ENCODE measurements around the gene RALGPS1.
A peak's percentile ranks its signal among the peaks of the same experiment; 100 is the strongest.

RALGPS1 gene

DNA sequence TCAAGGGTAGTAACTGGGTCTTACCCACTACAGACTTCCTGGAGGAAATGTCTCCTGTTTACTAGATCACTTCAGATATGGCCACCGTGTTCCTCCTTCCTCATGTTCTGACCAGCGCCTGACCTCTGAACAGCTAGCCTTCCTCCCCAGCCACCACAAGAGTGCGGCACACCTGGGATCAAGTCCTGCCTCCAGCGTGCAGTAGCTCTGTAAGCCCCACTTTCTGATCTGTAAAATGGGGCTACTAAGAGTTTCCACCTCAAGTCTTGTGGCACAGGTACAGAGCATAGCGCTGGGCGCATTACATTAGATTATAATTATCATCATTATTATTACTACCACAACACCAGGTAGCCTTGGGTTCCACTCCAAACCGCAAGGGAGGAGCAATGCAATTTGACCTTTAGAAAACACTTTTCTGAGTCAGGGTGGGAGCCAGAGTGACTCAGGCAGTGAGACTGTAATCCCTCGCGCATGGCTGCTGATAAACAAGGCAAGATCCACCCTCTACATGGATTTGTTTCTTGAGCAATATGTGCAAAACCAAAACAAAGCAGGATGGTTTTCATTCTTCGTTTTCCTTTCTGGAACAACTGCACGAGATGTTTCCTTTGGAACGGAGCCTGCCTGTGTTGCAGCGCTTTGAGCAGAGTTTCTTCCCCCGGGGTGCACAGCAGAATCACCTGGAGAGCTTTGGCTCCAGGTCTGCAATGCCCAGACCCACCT lies 272.8 kb downstream of the RALGPS1 start:
- peak; percentile 99 for DNase-seq (ENCODE audit: low read depth)

DNA sequence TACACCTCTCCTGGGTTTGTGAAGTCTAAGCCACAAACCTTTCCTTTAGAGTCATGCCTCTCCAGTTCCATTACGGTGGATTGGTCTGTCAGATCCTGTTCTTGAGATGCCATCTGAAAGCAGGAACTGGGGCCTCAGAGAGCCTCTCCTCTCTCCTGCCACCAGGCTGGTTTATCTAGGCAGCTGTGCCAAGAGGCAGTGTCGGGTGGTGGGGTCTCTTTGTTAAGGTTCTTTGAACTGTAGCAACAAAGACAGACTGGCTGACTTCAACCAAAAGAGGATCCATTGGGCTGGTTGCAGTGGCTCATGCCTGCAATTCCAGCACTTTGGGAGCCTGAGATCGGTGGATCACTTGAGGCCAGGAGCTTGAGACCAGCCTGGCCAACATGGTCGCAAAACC lies 273.8 kb downstream of the RALGPS1 start:
- no peak for DNase-seq (ENCODE audit: low read depth)

DNA sequence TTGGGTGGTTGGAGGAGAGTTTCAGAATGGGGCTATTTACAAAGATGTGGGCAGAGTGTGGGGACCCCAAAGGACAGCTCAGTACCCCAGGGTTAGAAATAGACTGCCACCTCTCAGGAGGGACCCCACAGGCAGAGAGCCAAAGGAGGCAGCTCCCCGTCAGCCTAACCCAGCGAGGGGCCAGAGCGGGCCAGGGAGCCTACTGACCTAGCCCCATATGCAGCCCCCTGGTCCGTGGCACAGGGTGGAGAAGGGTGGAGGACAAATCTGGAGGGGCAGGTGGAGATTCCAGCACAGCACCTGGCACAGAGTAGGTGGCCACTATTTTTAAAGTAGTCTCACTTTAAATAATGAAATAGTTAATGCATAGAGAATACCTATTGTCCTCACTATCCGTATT lies 275.0 kb downstream of the RALGPS1 start:
- no peak for DNase-seq (ENCODE audit: low read depth)

DNA sequence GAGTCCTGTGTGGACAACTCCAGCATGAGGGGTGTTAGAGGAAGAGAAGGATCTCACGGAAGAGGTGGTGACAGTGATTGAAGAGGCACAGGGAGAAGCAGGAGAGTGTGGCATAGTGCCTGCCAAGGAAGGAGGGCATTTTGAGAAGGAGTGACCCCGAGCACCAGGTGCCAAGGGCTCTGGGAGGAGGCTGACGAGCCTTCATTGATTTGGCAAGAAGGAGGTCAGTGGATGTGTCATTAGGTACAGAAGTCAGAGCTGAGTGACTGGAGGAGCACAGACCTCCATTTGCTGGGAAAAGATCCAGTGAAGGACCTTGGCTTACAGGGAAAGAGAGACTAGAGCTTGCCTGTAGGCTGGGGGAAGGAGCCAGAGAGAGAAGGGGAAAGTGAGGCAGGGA lies 278.2 kb downstream of the RALGPS1 start:
- no peak for DNase-seq (ENCODE audit: low read depth)

DNA sequence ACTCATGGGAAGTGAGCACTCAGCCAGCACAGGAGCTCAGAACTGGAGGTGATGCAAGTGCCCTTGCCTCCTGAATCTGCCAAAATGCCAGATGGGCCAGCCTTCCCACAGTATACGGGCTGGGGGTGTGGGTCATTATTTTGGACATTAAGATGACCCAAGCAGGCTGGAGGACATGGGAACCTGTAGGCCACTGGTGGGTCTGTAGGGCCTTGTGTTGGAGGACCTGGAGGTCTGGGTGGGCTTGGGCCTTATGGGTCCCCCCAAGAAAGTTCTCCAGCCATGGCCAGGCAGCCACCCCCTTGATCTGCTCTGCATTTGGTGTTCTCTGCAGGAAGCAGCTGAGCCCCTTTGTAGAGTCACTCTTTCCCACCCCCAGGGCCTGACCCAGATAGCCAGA lies 278.9 kb downstream of the RALGPS1 start:
- DNase-seq (ENCODE audit: low read depth) = no peak

DNA sequence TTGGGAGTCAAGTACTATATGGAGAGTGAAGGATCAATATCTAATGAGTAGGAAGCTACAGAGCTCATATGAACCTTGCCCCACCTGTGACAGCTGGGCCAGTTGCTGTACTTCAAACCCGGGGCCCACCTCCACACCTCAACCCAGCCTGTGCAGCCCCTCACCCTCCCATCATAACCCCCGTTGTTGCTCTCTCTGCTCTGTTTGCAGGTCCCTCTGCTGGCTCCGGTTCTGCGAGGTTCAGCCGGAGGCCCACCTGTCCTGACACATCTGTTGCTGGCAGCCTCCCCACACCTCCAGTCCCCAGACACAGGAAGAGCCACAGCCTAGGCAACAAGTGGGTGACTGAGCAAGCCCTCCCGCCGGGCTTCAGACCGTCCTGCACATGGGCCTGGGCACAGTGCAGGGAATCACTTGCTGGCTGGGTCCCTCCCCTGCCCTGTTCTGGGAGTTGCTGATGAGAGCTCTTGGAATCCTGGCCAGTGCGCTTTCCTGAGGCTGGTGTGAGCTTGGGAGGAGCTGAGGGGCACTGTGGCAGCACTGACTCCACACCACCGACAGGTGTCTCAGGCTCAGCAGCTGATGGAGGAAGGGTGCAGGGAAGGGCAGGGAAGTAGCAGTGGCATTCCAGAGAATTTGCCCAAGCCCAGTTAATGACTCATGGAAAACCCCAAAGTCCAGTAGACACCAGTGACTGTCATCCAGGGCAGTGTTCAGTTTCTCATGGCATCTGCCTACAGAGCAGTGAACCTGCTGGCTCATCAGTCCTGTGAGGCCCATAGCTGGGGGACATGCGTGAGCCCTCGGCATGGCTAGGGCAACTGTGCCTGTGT lies 280.5 kb downstream of the RALGPS1 start:
- DNase-seq (ENCODE audit: low read depth) = no peak

DNA sequence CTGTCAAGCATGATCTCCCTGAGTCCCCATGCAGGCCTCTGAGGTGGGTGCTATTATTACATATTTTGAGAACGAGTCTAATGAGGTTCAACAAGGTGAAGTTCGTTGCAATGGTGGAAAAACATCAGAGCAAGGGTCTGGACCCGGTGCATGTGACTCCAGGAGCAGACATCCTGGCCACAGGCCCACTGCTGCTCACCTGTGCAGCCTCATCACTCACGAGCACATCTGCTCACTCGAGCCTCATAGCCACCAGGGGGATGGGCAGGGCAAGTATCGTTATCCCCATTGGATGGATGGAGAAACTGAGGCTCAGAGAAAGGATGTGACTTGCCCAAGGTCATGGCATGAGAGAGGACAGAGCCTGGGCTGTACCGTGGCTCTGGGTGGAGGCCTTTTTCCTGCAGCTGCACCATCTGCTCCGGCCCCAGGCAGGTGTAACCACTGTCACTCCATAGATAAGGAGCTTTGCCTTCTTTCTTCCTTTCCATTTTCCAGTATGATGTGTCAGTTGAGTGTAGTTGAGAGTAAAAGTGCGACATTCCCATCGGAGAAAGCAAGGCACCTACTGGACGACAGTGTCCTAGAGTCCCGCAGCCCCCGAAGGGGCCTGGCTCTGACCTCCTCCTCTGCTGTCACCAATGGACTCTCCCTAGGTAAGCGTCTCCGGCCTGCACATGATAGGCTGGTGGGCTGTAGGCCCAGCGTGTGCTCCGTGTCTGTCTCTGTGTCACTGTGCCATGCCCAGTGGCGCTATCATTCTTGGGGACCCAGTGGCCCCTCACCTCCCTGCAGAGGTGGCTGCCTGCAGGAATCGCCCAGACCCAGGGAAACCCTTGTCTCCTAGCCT lies 281.6 kb downstream of the RALGPS1 start:
- no peak for DNase-seq (ENCODE audit: low read depth)

DNA sequence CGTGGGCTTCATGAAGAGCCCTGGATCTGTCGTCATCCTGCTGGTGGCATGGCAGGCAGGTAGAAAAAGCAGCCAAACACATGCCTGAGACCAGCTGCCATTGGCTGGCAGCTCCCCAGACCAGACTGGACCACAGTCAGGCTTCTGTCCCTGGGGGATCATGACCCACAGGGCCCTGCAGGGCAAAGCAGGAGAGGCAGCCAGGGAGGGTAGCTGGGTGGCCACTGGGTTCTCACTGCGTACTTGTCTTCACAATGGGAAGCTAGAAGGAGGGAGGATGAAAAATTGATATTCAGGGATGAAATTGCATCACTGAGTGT lies 282.2 kb downstream of the RALGPS1 start:
- no peak for DNase-seq (ENCODE audit: low read depth)

DNA sequence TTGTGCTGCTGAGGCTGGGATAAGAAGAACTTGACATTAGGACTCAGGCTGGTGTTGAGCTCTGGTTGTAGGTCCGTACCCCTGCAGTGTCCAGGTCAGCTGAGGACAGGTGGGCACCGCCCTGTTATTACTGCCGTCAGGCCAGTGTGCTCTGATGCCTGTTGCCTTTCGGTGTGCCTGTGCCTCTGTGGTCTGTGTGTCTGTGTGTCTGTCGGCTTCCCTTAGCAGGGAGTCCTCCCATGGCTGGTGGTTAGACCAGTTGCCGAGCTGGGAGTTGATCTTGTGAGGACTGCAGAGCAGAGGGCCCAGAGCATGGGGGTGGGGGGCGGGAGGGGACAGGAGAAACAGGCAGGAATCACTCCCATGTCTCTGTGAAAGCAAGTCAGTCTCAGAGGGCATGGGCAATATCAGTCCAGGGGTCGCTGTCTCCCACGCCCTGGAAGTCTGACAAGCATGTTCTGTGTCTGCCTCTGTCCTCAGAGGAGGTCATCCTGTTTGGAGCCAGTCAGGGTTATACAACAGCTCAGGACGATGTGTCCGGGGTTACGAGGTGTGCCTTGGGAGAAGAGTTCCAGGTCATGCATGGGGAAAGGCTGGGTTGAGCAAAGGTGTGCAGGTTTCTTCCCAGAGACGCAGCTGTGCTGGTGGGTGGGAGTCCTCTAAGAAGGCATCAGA lies 282.7 kb downstream of the RALGPS1 start:
- DNase-seq (ENCODE audit: low read depth) = no peak

DNA sequence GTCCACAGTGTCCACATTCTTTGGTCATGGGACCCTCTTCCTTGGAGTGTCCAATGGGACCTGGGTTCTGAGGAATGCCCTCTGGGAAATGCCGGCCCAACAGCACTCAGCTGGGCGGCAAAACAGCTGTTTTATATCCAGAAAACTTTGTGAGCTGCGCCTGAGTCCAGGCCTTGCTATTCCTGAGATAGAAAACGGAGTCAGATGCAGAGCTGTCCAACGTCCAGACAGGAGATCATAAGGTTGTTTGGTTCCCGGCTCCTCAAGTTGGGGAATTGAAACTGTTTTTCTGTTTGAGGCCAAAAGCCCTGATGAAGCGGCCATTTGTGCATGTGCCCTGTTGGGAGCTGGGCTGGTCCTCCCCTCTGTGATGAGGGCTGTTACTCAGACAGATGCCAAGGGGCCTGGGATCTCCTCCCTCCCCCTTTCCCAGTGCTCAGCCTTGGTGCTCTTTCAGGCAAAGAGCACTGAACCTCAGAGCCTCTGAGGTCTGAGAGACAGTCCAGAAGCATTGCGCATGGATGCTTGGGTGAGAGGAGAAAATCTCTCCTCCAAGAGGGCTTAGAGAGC lies 283.4 kb downstream of the RALGPS1 start:
- DNase-seq (ENCODE audit: low read depth) = no peak

DNA sequence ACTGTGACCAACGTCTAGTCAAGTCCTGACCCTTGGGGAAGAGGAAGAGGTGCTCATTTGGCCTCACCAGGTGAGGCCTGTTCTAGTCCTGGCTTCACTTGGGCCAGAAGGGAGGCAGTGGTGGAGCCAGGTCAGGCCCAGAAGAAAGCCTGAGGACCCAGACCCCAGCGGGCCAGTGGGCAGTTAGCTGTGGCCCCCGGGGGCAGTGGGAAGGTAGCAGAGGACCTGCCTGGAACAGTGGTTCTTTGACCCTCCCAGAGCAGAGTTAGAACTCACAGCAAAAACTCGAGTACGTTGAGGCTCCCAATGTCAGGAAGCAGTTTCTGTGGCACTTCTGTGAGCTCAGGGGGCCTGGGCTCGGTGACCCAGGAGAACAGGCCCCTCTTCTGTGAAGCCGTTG lies 284.0 kb downstream of the RALGPS1 start:
- DNase-seq (ENCODE audit: low read depth) = no peak

DNA sequence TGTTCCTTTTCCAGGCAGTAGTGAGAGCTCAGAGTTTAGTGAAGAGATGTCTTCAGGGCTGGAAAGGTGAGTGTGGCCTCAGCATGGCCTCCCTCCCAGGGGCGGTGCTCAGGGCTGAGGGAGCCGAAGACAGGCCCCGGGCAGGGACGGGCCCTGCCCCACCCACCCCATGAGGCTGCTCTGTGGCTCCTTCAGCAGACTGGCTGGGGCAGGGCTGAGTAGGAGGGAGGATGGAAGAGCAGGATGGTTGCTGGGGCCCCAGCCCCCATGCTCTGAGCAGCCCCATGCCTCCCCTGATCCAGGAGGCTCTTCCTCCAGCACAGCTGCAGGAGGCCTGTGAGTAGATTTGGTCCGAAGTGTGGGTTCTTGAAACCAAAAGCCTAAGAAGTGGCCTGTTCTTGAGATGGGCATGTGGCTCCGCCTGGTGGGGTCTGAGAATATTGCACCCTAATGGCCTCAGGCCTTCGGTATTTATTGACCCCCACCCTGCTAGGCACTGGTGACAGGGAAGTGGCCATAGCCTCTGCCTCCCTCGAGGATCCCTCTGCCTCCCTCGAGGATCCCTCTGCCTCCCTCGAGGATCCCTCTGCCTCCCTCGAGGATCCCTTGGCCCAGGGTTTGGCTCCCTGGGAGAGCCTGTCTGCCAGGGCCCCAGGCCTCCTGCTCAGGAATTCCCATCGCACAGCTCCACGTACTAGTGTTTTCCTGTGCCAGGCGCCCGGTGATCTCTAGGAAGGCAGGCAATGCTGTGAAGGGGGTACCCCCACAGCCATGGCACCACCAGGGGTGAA lies 284.6 kb downstream of the RALGPS1 start:
- peak; percentile 63 for DNase-seq (ENCODE audit: low read depth)

DNA sequence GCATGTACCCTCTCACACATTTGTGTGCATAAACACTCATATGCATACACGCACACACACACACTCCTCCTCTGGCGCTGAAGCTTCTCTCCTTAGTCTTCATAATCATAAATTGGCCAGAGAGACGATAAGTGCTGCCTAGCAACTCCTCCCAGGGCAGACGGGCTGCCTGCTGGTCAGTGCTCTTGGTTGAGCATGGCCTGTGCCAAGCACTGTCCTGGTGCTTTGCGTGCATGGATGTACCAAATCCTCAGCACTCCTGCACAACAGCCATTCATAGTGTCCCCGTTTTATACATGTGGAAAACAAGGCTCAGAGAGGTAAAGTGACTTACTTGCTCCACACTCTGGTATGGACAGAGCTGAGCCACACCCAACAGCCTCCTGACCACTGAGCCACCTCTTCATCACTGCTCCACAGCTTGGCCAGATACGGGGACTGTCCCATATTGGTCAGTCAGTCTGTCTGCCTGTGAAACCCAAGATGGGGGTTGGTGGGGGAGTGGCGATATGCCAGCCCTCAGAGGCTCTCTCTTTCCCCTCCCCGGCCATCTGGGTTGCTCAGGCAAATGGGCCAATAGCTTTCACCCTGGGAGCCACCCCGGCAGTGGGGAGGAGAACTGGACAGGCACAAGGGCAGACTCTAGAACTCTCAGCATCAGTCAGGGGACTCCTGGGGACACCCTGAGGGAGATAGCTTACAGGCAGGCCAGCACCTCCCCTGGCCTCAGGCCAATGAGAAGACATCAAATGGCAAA lies 285.7 kb downstream of the RALGPS1 start:
- no peak for DNase-seq (ENCODE audit: low read depth)

DNA sequence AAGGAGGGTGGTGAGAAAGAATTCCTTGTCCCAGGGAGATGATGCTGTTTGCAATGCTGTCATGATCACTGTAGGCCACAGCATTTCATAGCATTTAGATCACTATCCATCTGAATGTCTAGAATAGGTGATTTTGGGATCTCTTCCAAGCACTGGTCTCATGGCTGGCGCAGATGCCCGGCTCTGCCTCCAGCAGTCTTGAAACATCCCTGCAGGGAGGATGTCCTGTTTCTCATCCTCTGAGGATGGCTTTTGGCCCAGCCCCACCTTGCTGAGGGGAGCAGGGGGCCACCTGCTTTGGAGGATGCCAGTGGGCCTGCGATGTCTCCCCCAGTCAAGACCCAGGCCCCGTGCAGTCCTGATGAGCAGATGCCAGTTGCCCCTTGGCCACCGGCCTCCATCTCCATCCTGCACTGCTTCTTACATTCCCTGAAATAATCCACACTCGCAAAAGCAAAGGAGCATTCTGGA lies 286.5 kb downstream of the RALGPS1 start:
- no peak for DNase-seq (ENCODE audit: low read depth)

DNA sequence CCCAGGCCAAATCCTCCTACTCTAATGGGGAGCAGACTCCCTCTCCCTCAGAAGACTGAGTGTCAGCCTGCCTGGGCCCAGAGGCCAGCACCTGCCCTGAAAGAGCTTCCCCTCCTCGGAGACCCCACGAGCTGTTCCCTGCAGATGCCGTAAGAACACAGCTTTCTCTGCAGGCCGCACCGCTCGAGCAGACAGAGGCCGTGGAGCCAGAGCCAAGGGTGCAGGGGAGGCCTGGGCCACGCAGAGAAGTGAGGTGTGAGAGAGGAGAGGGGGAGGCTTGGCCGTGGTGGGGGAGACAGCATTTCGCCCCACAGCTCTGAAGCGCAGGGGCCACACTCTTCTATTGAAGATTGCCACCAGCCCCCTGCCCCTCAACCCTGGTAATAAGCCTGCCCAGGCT lies 287.1 kb downstream of the RALGPS1 start:
- DNase-seq (ENCODE audit: low read depth) = no peak

DNA sequence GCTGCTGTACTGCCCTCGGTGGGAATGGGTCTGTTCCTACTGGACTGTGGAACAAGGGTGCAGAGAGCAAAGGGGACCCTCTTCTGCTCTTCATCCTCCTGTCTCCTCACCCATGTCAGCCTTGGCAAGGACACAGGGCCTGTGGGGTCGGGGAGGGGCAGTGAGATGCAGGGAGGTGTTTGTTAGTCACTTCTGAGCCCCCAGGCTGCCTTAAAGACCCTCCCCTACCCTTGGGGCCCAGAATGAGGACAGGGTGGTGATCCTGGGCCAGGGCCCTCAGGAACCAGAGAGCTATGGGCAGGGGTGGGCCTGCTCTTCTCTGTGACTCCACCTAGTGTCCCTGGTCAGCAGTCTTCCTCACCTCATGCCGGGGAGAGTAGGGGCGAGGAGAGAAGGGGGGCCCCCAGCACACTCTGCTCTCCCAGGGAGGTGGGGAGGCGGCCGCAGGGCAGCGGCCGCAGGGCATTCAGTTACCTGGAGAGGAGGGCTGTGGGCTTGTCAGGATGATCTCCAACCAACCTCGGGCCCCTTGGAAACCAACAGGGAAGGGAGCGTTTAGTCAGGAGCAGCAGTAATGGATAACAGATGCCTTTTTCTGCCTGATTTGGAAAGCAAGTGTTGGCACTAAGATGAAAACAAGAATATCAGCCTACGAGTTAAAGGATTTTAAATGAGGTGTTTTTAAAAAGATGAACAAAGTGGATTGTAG lies 288.0 kb downstream of the RALGPS1 start:
- DNase-seq (ENCODE audit: low read depth) = no peak

DNA sequence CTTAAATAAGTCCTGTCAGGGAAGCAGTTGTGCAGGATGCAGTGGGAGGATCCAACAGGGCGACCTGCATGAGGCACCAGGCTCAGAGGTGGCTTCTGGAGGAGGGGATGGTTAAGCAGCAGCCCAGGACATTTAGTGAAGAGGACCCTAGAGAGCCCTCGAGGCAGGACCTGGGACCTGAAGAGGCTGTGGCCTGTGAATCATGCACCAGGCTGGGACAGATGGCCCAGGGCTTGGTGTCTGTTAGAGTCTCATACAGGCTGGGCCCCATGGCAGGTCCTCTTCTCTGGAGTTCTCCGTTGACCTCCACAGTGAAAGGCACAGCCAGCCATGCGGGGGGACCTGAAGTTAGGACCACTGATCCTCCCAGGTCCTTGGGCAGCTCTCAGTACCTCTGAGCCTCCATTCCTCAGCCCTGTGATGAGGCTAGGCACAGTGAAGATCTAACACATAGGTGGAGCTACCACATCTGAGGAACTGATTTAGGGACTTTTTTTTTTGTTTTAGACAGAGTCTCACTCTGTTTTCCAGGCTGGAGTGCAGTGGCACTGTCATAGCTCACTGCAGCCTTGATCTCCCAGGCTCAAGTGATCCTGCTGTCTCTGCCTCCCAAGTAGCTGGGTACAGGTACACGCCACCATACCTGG lies 289.2 kb downstream of the RALGPS1 start:
- DNase-seq (ENCODE audit: low read depth) = no peak

DNA sequence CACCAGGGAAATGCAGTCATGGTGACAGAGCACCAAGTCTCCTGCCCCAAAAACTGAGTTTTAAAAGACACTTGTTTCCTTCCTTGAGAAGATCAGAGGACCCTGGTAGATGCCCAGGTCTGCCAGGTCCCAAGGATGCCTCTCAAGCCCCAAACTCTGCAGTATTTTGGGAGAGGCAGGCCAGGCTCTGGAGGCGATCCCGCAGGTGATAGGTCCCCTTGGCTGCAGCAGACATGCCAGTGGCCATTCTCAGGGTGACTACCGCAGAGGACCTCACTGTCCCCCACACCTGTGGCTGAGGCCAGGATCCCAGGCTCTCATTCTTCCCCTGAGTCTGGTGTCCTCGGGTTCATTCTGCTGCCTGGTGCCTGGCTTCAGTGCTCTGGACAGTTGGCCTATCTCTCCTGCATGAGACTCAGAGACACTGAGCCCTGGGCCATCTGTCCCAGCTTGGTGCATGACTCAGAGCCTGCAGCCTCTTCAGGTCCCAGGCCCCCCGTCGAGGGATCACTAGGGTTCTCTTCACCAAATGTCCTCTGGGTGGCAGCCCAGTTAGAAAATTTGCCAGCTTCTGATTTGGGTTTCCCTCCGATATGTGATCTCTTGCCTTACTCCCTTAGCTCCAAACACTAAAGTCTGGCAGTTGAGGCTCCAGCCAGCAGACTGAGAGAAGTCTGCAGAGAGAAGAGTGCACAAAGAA lies 290.3 kb downstream of the RALGPS1 start:
- DNase-seq (ENCODE audit: low read depth) = no peak

Measured in amniotic epithelial cell (primary cell).